PC-3 (cell line): ENCODE data around the gene SYDE2.

Experiments
- EZH2 ChIP-seq: fragments of 300-600 bp; sonication (generic); IDR thresholded peaks from one replicate; pipeline ENCODE4 v1.6.1; 2017; ENCODE audit warnings: antibody characterized with exemption, mild to moderate bottlenecking, low read length; ENCODE audit not compliant: unreplicated experiment
- EZH2phosphoT487 ChIP-seq: fragments of 300-600 bp; sonication (generic); IDR thresholded peaks from 2 replicates; pipeline ENCODE4 v1.6.1; 2018; ENCODE audit warnings: mild to moderate bottlenecking, antibody characterized with exemption, low read length, borderline replicate concordance
- TF ChIP-seq, protein P1 (sequence below): fragments of 300-600 bp; sonication (generic); conservative IDR thresholded peaks from 2 replicates; pipeline ENCODE4 v1.5.1; 2017; ENCODE audit warnings: antibody characterized with exemption, low read depth, mild to moderate bottlenecking, low read length

- no peak for TF ChIP-seq EZH2
- TF ChIP-seq, protein P1, sequence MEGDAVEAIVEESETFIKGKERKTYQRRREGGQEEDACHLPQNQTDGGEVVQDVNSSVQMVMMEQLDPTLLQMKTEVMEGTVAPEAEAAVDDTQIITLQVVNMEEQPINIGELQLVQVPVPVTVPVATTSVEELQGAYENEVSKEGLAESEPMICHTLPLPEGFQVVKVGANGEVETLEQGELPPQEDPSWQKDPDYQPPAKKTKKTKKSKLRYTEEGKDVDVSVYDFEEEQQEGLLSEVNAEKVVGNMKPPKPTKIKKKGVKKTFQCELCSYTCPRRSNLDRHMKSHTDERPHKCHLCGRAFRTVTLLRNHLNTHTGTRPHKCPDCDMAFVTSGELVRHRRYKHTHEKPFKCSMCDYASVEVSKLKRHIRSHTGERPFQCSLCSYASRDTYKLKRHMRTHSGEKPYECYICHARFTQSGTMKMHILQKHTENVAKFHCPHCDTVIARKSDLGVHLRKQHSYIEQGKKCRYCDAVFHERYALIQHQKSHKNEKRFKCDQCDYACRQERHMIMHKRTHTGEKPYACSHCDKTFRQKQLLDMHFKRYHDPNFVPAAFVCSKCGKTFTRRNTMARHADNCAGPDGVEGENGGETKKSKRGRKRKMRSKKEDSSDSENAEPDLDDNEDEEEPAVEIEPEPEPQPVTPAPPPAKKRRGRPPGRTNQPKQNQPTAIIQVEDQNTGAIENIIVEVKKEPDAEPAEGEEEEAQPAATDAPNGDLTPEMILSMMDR, result no peak
- TF ChIP-seq EZH2phosphoT487, result no peak
Measured at GRCh38 chr1:85118751-85119150, 82.1 kb downstream of the SYDE2 start.
